Bronchial epithelial cell (primary cell): ENCODE measurements around the gene ALDH3B2. TPM values are rescaled to one million over a fixed set of nuclear protein-coding genes. Genes with fewer than 3 reads are reported as not detected.

Experiments
- DNase-seq: peaks from one replicate; pipeline ENCODE4 v3.0.0-alpha.2; 2010; ENCODE audit warnings: low read depth
- FAIRE-seq: peaks from 2 replicates; lab custom pipeline; 2011; peaks lifted over from hg19 to GRCh38; lab: Jason Lieb, UNC
- H3K27me3 ChIP-seq: 2 replicates; pipeline ENCODE4 v1.5.1; 2011; ENCODE audit warnings: low read length; ENCODE audit not compliant: control insufficient read depth, insufficient read depth
- H3K36me3 ChIP-seq: 2 replicates; pipeline ENCODE4 v1.5.1; 2011; ENCODE audit warnings: low read length; ENCODE audit not compliant: control insufficient read depth, insufficient read depth
- H3K4me3 ChIP-seq: 2 replicates; pipeline ENCODE4 v1.5.1; 2011; ENCODE audit warnings: mild to moderate bottlenecking, low read depth, low read length, control low read depth
- CTCF ChIP-seq: IDR thresholded peaks from 2 replicates; pipeline ENCODE4 v1.5.1; 2011; ENCODE audit warnings: mild to moderate bottlenecking, moderate library complexity, low read length, control low read depth, inconsistent platforms; ENCODE audit not compliant: insufficient read depth, severe bottlenecking
- total RNA-seq: library from RNA; depleted of rRNA; stranded (reverse); fragments of >200 nt; gene quantifications from 2 replicates; pipeline ENCODE4 v1.2.1, GENCODE V29; 2014

The ALDH3B2 gene
- total RNA-seq, 1 donor from 2014 or later = 17.9 TPM

- no peak overlapping the region for H3K4me3 ChIP-seq
- TF ChIP-seq CTCF = peak; percentile 81
- no peak for FAIRE-seq
Observed at GRCh38 chr11:67614730-67615714, 59.4 kb downstream of the ALDH3B2 start.

GRCh38 chr11:67613960-67614715 is 60.3 kb downstream of the ALDH3B2 start:
- peak overlapping the region; percentile 42 for H3K4me3 ChIP-seq
- FAIRE-seq = no peak
- DNase-seq = peak; percentile 64
- H3K27me3 ChIP-seq = peaks cover 2% of the 10 kb centered on the region
- peak; percentile 79 for TF ChIP-seq CTCF
- H3K36me3 ChIP-seq = peaks cover 19% of the 10 kb centered on the region

More at GRCh38 chr11:67614730-67615714, 59.4 kb downstream of the ALDH3B2 start:
- Histone ChIP-seq H3K27me3 (peaks cover 2% of the 10 kb centered on the region), H3K36me3 (peaks cover 16% of the 10 kb centered on the region)
- DNase-seq = no peak

GRCh38 chr11:67613313-67613959 is 61.0 kb downstream of the ALDH3B2 start:
- peaks cover 22% of the 10 kb centered on the region for H3K36me3 ChIP-seq
- DNase-seq (no peak), FAIRE-seq (peak; percentile 40)
- H3K27me3 ChIP-seq = peaks cover 2% of the 10 kb centered on the region
- TF ChIP-seq CTCF = no peak
- H3K4me3 ChIP-seq = peak overlapping the region; percentile 42

- H3K4me3 ChIP-seq = no peak overlapping the region
- FAIRE-seq (no peak), DNase-seq (no peak)
- peaks cover 2% of the 10 kb centered on the region for H3K27me3 ChIP-seq
- no peak for TF ChIP-seq CTCF
- peaks cover 26% of the 10 kb centered on the region for H3K36me3 ChIP-seq
Observed at GRCh38 chr11:67612751-67613150, 61.7 kb downstream of the ALDH3B2 start.

Other genes starting within 250 kb of the ALDH3B2 start
- 62.9 and 98.6 TPM in 2 replicates for gene RPS6KB2, start 246.1 kb downstream of the ALDH3B2 start, total RNA-seq
- gene PTPRCAP, start 236.9 kb downstream of the ALDH3B2 start, total RNA-seq = 0.26 and 0.51 TPM in 2 replicates
- 105 and 133 TPM in 2 replicates for gene CORO1B, start 231.1 kb downstream of the ALDH3B2 start, total RNA-seq
- not detected in 2 replicates for gene GPR152, start 221.9 kb downstream of the ALDH3B2 start, total RNA-seq
- not detected in 2 replicates for gene CABP4, start 219.3 kb downstream of the ALDH3B2 start, total RNA-seq
- 38.2 and 48.9 TPM in 2 replicates for gene TMEM134, start 205.4 kb downstream of the ALDH3B2 start, total RNA-seq
- gene AIP, start 191.6 kb downstream of the ALDH3B2 start, total RNA-seq = 51.6 and 85.3 TPM in 2 replicates
- 17.4 and 23.7 TPM in 2 replicates for gene PITPNM1, start 169.3 kb downstream of the ALDH3B2 start, total RNA-seq
- gene CDK2AP2, start 166.5 kb downstream of the ALDH3B2 start, total RNA-seq = 19.0 and 21.6 TPM in 2 replicates
- not detected in 2 replicates for gene CABP2, start 151.2 kb downstream of the ALDH3B2 start, total RNA-seq
- 1,931 and 3,840 TPM in 2 replicates for gene GSTP1, start 90.8 kb downstream of the ALDH3B2 start, total RNA-seq
- gene NDUFV1, start 67.7 kb downstream of the ALDH3B2 start, total RNA-seq = 242 and 252 TPM in 2 replicates
- 14.2 and 22.3 TPM in 2 replicates for gene NUDT8, start 44.7 kb downstream of the ALDH3B2 start, total RNA-seq
- gene TBX10, start 34.9 kb downstream of the ALDH3B2 start, total RNA-seq = not detected in 2 replicates
- gene ACY3, start 23.9 kb downstream of the ALDH3B2 start, total RNA-seq = not detected in 2 replicates